HepG2 (cell line): ENCODE data around the gene CCDC196. TPM values are rescaled to one million over a fixed set of nuclear protein-coding genes. Genes with fewer than 3 reads are reported as not detected.
A peak's percentile ranks its signal among the peaks of the same experiment; 100 is the strongest.

Source experiments
- AHDC1 ChIP-seq: sonication (generic); formaldehyde crosslinking; IDR thresholded peaks from 2 replicates; pipeline ENCODE4 v1.5.1; 2020; ENCODE audit warnings: mild to moderate bottlenecking, missing genetic modification reagents, borderline replicate concordance
- ATF7-NPFF ChIP-seq: sonication (generic); formaldehyde crosslinking; IDR thresholded peaks from 2 replicates; pipeline ENCODE4 v1.8.1; 2023; ENCODE audit warnings: mild to moderate bottlenecking, low read depth, missing genetic modification reagents, moderate library complexity
- BATF2 ChIP-seq: sonication (generic); formaldehyde crosslinking; IDR thresholded peaks from 2 replicates; pipeline ENCODE4 v1.8.0; 2022; ENCODE audit warnings: mild to moderate bottlenecking, missing genetic modification reagents, moderate library complexity
- ELF1 ChIP-seq: sonication (generic); formaldehyde crosslinking; IDR thresholded peaks from 2 replicates; pipeline ENCODE4 v1.4.0; 2020; ENCODE audit warnings: missing genetic modification reagents
- HMG20A ChIP-seq: IDR thresholded peaks from 2 replicates; pipeline ENCODE4 v1.6.1; 2016; ENCODE audit warnings: borderline replicate concordance
- KLF12 ChIP-seq: sonication (generic); formaldehyde crosslinking; IDR thresholded peaks from 2 replicates; pipeline ENCODE4 v1.4.0; 2020; ENCODE audit warnings: missing genetic modification reagents, borderline replicate concordance
- NR1H2 ChIP-seq: sonication (generic); formaldehyde crosslinking; IDR thresholded peaks from 2 replicates; pipeline ENCODE4 v1.8.1; 2022; ENCODE audit warnings: low read depth, missing genetic modification reagents, borderline replicate concordance
- PAWR ChIP-seq: sonication (generic); formaldehyde crosslinking; IDR thresholded peaks from 2 replicates; pipeline ENCODE4 v1.4.0; 2020; ENCODE audit warnings: missing genetic modification reagents, mild to moderate bottlenecking, borderline replicate concordance
- PHF20 ChIP-seq: sonication (generic); formaldehyde crosslinking; IDR thresholded peaks from 2 replicates; pipeline ENCODE4 v1.5.0; 2020; ENCODE audit warnings: mild to moderate bottlenecking, missing genetic modification reagents
- POGZ ChIP-seq: sonication (generic); formaldehyde crosslinking; IDR thresholded peaks from 2 replicates; pipeline ENCODE4 v1.4.0; 2020; ENCODE audit warnings: mild to moderate bottlenecking, missing genetic modification reagents
- PTBP1 ChIP-seq: fragments of 200-400 bp; formaldehyde crosslinking; IDR thresholded peaks from 2 replicates; pipeline ENCODE4 v1.6.1; 2018; ENCODE audit warnings: low read length, low read depth; ENCODE audit not compliant: poor library complexity, severe bottlenecking
- STAG1 ChIP-seq: sonication (generic); formaldehyde crosslinking; IDR thresholded peaks from 2 replicates; pipeline ENCODE4 v1.4.0; 2020; ENCODE audit warnings: missing genetic modification reagents
- SUZ12 ChIP-seq: fragments of 150-350 bp; IDR thresholded peaks from 2 replicates; pipeline ENCODE4 v1.6.1; 2014; ENCODE audit warnings: low read depth, low read length
- TCF7L2 ChIP-seq: IDR thresholded peaks from 2 replicates; pipeline ENCODE4 v1.6.1; 2011; ENCODE audit warnings: mild to moderate bottlenecking, low read depth, low read length, moderate library complexity
- ZBTB8A ChIP-seq: sonication (generic); formaldehyde crosslinking; IDR thresholded peaks from 2 replicates; pipeline ENCODE4 v1.4.0; 2020; ENCODE audit warnings: mild to moderate bottlenecking, low read depth, missing genetic modification reagents, borderline replicate concordance
- ZFP36 ChIP-seq: fragments of 150-350 bp; IDR thresholded peaks from 2 replicates; pipeline ENCODE4 v1.6.1; 2018; ENCODE audit warnings: borderline replicate concordance, low read length, low read depth; ENCODE audit not compliant: partially characterized antibody
- ZNF224 ChIP-seq: sonication (generic); formaldehyde crosslinking; IDR thresholded peaks from 2 replicates; pipeline ENCODE4 v1.5.0; 2020; ENCODE audit warnings: mild to moderate bottlenecking, missing genetic modification reagents
- ZNF256 ChIP-seq: sonication (generic); formaldehyde crosslinking; conservative IDR thresholded peaks from 2 replicates; pipeline ENCODE4 v1.4.0; 2020; ENCODE audit warnings: missing genetic modification reagents
- ZNF329 ChIP-seq: sonication (generic); formaldehyde crosslinking; IDR thresholded peaks from 2 replicates; pipeline ENCODE4 v1.9.0; 2021; ENCODE audit warnings: low read depth, mild to moderate bottlenecking, missing genetic modification reagents
- ZNF430 ChIP-seq: sonication (generic); formaldehyde crosslinking; IDR thresholded peaks from 2 replicates; pipeline ENCODE4 v1.9.0; 2021; ENCODE audit warnings: mild to moderate bottlenecking, missing genetic modification reagents
- ZNF468 ChIP-seq: sonication (generic); formaldehyde crosslinking; IDR thresholded peaks from 2 replicates; pipeline ENCODE4 v1.8.0; 2022; ENCODE audit warnings: mild to moderate bottlenecking, moderate library complexity, missing genetic modification reagents
- ZNF644 ChIP-seq: IDR thresholded peaks from 2 replicates; pipeline ENCODE4 v1.6.1; 2016; ENCODE audit warnings: low read depth
- ZNF75D ChIP-seq: sonication (generic); formaldehyde crosslinking; IDR thresholded peaks from 2 replicates; pipeline ENCODE4 v1.8.1; 2023; ENCODE audit warnings: missing genetic modification reagents, mild to moderate bottlenecking, borderline replicate concordance
- ZNF775 ChIP-seq: sonication (generic); formaldehyde crosslinking; IDR thresholded peaks from 2 replicates; pipeline ENCODE4 v1.4.0; 2020; ENCODE audit warnings: missing genetic modification reagents, mild to moderate bottlenecking, moderate library complexity, borderline replicate concordance
- ZNF83 ChIP-seq: sonication (generic); formaldehyde crosslinking; IDR thresholded peaks from 2 replicates; pipeline ENCODE4 v1.4.0; 2020; ENCODE audit warnings: missing genetic modification reagents, mild to moderate bottlenecking, borderline replicate concordance
- polyA plus RNA-seq, 8 experiments: library from polyadenylated mRNA; depleted of rRNA in 3 of 8; stranded (reverse) in 7 of 8; unstranded in 1 of 8; fragments of >200 nt; fragmentation: Illumina TruSeq in 4 of 8; extraction: Trizol in 4 of 8; gene quantifications; 2 replicates each; pipeline versions ENCODE4 v1.2.1 to v1.2.3, GENCODE V29; 2011 to 2016; ENCODE audit warnings: low read depth in 4 of 8, missing spikeins in 1 of 8, mixed read lengths in 1 of 8; ENCODE audit not compliant: insufficient read depth in 1 of 8
- total RNA-seq, 5 experiments: library from RNA; depleted of rRNA; stranded (reverse); fragments of >200 nt; fragmentation: Illumina TruSeq; extraction: Trizol; gene quantifications; 2 replicates each; pipeline ENCODE4 v1.2.3, GENCODE V29; 2016; ENCODE audit warnings: low read depth in 1 of 5

Gene CCDC196
- total and polyA plus RNA-seq, 2 of the 13 experiments (the other 11 are each of a cell fraction or from before 2014, with no cell fraction given): not detected

DNA sequence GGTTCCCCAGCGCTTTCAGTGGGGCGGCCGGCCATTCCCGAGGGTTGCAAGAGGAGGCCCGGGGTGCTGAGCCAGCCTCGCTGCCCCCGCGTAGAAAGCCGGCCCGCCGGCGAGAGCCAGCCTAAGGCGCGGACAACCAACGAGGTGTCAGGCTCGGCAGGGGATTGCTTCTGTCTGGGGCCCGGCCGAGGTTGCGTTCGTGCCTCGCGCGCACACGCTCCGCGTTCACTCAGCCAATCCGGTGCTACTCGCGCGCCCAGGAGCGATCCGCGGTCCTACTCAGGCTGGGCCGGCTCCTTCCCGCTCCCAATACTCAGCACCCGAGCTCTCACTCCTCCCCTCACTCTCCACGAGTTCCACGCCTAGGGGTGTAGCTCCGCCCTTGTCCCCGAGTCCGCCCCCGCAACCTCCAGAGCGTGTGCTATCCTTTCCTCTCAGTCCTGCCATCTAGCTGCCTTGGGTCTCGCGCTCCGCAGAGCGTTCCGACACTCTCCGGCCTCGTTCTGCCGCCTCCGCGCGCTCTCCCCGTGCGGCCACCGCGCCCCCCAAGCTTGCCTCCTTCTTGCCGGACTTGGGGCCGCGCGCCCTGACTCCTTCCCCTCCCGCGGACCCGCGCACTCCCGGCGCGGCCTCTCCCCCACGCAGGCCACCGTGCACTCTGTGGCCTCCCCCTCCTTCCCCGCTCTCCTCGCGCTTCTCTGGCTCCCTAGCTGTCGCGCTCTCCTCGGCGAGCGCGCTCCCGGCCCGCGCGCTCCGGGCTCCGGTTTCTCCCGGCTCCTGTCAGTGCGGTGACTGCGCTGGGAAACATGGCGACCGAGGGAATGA lies 21.8 kb downstream of the CCDC196 start, which contains the start of gene GPHN (continued):
- TF ChIP-seq AHDC1 (CRISPR knock-in tag): peak; percentile 46; the same call in 1 of the 2 replicates
- TF ChIP-seq ZBTB8A (CRISPR knock-in tag): no peak
- TF ChIP-seq SUZ12: no peak
- TF ChIP-seq ZNF644 (CRISPR knock-in tag): peak; percentile 39; the same call in 1 of the 2 replicates
- TF ChIP-seq BATF2 (CRISPR knock-in tag): 0 out of 2 replicates have a peak, but pooled peaks have one; percentile 87
- TF ChIP-seq ZNF468 (CRISPR knock-in tag): no peak
- TF ChIP-seq ZNF430 (CRISPR knock-in tag): peak; percentile 86
- peak; percentile 57; the same call in 1 of the 2 replicates for TF ChIP-seq ELF1 (CRISPR knock-in tag)
- no peak for TF ChIP-seq PTBP1
- TF ChIP-seq ZNF75D (CRISPR knock-in tag): no peak
- peak; percentile 72 for TF ChIP-seq PHF20 (CRISPR knock-in tag)
- peak; percentile 69; the same call in 1 of the 2 replicates for TF ChIP-seq ATF7-NPFF
- no peak for TF ChIP-seq ZNF329 (CRISPR knock-in tag)
- TF ChIP-seq ZNF256 (CRISPR knock-in tag): no peak
- TF ChIP-seq TCF7L2: no peak
- TF ChIP-seq HMG20A: no peak
- TF ChIP-seq KLF12: peak; percentile 33; the same call in 1 of the 2 replicates
- no peak for TF ChIP-seq STAG1 (CRISPR knock-in tag)
- TF ChIP-seq ZNF775 (CRISPR knock-in tag): no peak
- TF ChIP-seq PAWR (CRISPR knock-in tag): 0 out of 2 replicates have a peak, but pooled peaks have one; percentile 80
- TF ChIP-seq NR1H2 (CRISPR knock-in tag): no peak; the same call in 1 of the 2 replicates
- TF ChIP-seq POGZ (CRISPR knock-in tag): peak; percentile 96
- TF ChIP-seq ZNF83: no peak
- no peak for TF ChIP-seq ZFP36
- no peak for TF ChIP-seq ZNF224
